ENCODE measurements around the gene FOXL1. TPM values are rescaled to one million over a fixed set of nuclear protein-coding genes. Genes with fewer than 3 reads are reported as not detected.

The FOXL1 gene
- total and polyA plus RNA-seq, 2 experiments from 2014 or later: 0.61 to 4.2 TPM

DNA sequence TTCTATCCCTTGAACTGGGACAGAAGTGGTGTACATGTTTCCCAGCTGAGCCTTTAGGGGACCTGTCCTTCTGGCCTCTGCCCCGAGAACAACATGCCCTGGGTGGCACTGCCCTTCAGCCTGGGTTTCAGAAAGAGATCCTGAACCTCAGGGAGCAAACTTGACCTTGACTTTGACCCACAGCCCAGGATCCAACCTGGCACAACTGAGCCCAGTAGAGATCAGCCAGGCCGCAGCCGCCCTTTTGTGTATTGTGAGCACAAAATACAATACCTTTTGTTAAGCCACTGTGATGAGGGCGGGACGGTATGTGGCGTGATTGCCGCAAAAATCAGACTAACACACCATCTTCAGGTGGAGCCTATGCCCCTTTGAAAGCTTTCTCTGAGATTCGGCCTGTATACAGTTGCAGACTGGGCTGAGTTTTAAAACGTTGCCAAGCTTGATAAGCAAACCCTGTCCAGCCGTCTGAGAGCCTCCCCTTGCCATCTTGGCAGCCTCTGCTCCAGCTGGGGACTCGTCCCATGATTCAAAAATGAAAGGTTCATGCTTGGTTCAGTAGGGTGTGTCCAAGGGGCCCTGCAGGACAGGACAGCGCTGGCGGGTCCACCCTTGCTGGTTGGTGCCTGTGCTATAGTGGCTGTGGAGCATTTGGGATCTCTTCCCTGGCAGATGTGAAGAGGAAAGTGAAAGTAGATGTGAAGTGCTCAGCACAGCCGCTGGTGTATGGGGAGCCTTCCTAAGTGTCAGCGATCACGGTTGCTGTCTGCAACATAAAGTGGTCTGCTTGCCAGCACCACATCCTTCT lies 40.3 kb downstream of the FOXL1 start:
- TF ChIP-seq, protein P1, sequence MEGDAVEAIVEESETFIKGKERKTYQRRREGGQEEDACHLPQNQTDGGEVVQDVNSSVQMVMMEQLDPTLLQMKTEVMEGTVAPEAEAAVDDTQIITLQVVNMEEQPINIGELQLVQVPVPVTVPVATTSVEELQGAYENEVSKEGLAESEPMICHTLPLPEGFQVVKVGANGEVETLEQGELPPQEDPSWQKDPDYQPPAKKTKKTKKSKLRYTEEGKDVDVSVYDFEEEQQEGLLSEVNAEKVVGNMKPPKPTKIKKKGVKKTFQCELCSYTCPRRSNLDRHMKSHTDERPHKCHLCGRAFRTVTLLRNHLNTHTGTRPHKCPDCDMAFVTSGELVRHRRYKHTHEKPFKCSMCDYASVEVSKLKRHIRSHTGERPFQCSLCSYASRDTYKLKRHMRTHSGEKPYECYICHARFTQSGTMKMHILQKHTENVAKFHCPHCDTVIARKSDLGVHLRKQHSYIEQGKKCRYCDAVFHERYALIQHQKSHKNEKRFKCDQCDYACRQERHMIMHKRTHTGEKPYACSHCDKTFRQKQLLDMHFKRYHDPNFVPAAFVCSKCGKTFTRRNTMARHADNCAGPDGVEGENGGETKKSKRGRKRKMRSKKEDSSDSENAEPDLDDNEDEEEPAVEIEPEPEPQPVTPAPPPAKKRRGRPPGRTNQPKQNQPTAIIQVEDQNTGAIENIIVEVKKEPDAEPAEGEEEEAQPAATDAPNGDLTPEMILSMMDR (IDR thresholded peaks at IDR 0.05; ENCODE audit: low read depth, low read length): no peak
- Histone ChIP-seq H3K4me1 (ENCODE audit: low read depth) (no peaks in the 10 kb centered on the region), H3K27me3 (no peaks in the 10 kb centered on the region), H3K27ac (no peak overlapping the region), H3K9me3 (ENCODE audit: low read depth) (no peaks in the 10 kb centered on the region), H3K36me3 (no peaks in the 10 kb centered on the region), H3K4me3 (no peak overlapping the region)
- peak in 1 of 2 donors; percentile 50 for DNase-seq (ENCODE audit: low read depth in 1 of 2, low spot score in 1 of 2)

DNA sequence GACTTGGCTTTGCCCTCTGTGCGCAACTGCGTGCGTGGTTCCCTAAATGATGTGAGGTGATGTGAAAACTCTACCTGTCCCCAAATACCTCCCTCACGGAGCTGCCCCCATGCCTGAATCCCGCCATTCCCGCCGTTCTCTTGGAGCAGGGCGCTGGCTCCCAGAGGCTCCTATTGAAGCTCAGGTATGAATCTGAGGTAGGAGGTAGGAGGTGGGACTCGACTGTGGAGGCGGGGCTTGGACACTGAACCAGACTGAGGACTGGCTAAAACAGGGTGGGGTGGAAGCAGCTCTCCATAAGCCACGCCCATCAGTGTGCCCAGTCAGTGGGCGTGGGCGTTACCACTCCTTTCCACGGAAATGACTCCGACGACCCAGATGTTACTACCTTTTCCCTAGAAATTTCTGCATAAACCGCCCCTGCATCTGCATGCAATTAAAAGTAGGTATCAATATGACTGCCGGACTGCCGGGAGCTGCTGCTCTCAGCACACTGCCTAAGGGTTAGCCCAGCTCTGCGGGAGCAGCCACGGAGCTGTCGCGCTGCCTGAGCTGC lies 41.0 kb downstream of the FOXL1 start:
- no peak for DNase-seq (ENCODE audit: low read depth in 1 of 2, low spot score in 1 of 2)
- H3K4me1 ChIP-seq (ENCODE audit: low read depth): no peaks in the 10 kb centered on the region
- no peaks in the 10 kb centered on the region for H3K36me3 ChIP-seq

DNA sequence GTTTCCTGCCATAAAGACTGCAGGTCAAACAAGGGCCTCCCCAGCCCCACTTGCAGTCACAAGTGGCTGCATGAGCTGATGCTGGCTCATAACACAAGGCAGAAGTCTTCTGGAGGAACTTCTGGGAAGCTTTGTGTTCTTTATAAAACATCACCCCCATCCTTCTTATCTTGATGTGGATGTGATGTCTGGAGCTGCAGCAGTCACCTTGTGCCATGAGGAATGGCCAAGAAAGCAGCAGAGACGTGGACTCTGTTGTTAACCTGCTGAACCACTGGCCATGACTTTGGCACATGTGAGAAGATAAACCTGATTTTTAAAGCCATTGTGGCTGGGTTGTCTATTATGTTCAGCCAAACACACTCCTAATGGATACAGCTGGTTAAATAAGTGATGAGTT lies 41.8 kb downstream of the FOXL1 start:
- TF ChIP-seq, protein P1 (IDR thresholded peaks at IDR 0.05; ENCODE audit: low read depth, low read length): no peak
- no peak overlapping the region for H3K4me3 ChIP-seq
- H3K27ac ChIP-seq: no peak overlapping the region
- DNase-seq (ENCODE audit: low read depth in 1 of 2, low spot score in 1 of 2): no peak
- H3K9me3 ChIP-seq (ENCODE audit: low read depth): no peaks in the 10 kb centered on the region
- no peaks in the 10 kb centered on the region for H3K4me1 ChIP-seq (ENCODE audit: low read depth)
- H3K36me3 ChIP-seq: no peaks in the 10 kb centered on the region
- H3K27me3 ChIP-seq: no peaks in the 10 kb centered on the region

More for the DNA sequence above, 41.0 kb downstream of the FOXL1 start:
- Histone ChIP-seq H3K27ac (no peak overlapping the region), H3K27me3 (no peaks in the 10 kb centered on the region), H3K9me3 (ENCODE audit: low read depth) (no peaks in the 10 kb centered on the region), H3K4me3 (no peak overlapping the region)
- TF ChIP-seq, protein P1 (IDR thresholded peaks at IDR 0.05; ENCODE audit: low read depth, low read length): no peak

DNA sequence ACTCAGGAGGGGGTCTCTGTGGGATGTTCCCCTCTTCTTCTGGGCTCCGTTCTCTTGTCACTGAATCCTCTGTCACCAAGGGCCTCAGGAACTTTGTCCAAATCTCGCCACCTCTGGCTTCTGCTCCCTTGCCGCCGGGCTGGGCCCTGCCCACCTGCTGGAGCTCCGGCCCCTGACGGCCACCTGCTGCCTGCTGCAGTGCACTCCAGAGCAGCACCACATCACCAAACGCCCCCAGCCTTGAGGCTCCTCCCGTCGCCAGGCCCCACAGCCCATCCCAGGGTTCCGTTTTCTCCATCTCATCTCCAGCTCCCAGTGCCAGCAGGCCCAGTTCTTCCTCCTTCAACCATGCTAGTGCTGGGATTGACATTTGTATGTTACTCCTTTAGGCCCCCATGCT lies 43.6 kb downstream of the FOXL1 start:
- Histone ChIP-seq H3K4me1 (ENCODE audit: low read depth) (no peaks in the 10 kb centered on the region), H3K4me3 (no peak overlapping the region), H3K36me3 (no peaks in the 10 kb centered on the region), H3K27me3 (no peaks in the 10 kb centered on the region), H3K27ac (no peak overlapping the region), H3K9me3 (ENCODE audit: low read depth) (no peaks in the 10 kb centered on the region)
- TF ChIP-seq, protein P1 (IDR thresholded peaks at IDR 0.05; ENCODE audit: low read depth, low read length): no peak
- DNase-seq (ENCODE audit: low read depth in 1 of 2, low spot score in 1 of 2): no peak

DNA sequence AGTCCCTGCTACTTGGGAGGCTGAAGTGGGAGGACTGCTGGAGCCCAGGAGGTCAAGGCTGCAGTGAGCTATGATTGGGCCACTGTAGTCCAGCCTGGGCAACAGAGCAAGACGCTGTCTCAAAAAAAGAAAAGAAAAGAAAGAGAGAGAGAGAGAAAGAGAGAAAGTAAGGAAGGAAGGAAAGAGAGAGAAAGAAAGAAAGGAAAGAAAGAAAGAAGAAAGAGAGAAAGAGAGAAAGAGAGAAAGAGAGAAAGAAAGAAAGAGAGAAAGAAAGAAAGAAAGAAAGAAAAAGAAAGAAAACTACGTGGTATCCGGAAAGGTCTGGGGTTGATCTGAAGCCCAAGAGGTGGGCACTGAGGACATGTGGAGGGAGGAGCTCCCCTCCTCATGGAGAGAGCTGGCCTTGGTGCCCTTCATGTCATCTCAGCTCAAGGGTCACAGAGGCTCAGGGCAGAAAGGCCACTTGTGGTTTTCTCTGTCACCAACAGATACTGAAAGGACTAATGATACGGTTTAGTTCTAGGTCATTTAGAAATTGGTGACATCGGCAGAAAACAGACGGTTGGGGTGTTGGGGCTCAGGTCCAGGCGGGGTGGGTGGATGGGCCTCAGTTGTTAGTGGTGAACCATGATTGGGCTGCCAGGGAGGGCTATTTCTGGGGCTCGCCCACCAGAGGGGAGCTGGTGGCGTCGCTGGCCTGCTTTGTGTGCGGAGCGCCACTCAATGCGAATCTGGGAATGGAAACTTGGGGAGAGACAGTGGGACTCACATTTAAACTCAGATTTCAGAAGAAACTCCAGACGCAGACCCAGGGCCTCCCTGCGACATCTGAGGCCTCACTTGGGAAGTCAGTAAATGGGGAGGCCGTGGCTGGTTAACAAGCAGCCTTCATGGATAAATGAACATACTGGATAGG lies 44.6 kb downstream of the FOXL1 start:
- H3K27ac ChIP-seq: no peak overlapping the region

More for the DNA sequence above, 44.6 kb downstream of the FOXL1 start:
- Histone ChIP-seq H3K27me3 (no peaks in the 10 kb centered on the region), H3K4me1 (ENCODE audit: low read depth) (no peaks in the 10 kb centered on the region), H3K36me3 (no peaks in the 10 kb centered on the region), H3K4me3 (no peak overlapping the region), H3K9me3 (ENCODE audit: low read depth) (no peaks in the 10 kb centered on the region)
- DNase-seq (ENCODE audit: low read depth in 1 of 2, low spot score in 1 of 2): no peak
- TF ChIP-seq, protein P1 (IDR thresholded peaks at IDR 0.05; ENCODE audit: low read depth, low read length): no peak
